Lung microvascular endothelial cell (primary cell): Measurements from ENCODE around the gene LACRT. TPM values are rescaled to one million over a fixed set of nuclear protein-coding genes. Genes with fewer than 3 reads are reported as not detected.
"Not testable (repeated sequence)": the region's sequence is repeated elsewhere in the genome, so short reads cannot be mapped to it uniquely, and the experiment has no call there.

Experiments used
- DNase-seq, 2 donors: peaks; one replicate each; pipeline versions ENCODE4 v3.0.0 to v3.0.0-alpha.2; 2010; ENCODE audit warnings: low read depth in 2 of 2
- total RNA-seq: library from RNA; depleted of rRNA; stranded (reverse); fragments of >200 nt; gene quantifications from 2 replicates; pipeline ENCODE4 v1.2.1, GENCODE V29; 2014

The LACRT gene
- total RNA-seq, result not detected in 2 replicates

- no peak for DNase-seq
These were observed at the start of gene LACRT for GRCh38 chr12:54634795-54635194. TSS of gene LACRT (minus strand) at chr12:54634895. CDS start at chr12:54634841, 54 bp downstream.

GRCh38 chr12:54683398-54683797 is 48.7 kb upstream of the LACRT start:
- DNase-seq, result no peak

- DNase-seq, result no peak
These were observed 48.0 kb upstream of the LACRT start for GRCh38 chr12:54682674-54683073.

- DNase-seq, result peak; percentile 16 to 30
These were observed 45.7 kb upstream of the LACRT start for GRCh38 chr12:54680374-54680773.

GRCh38 chr12:54678131-54678530 is 43.4 kb upstream of the LACRT start:
- no peak for DNase-seq

- DNase-seq, result no peak
These were observed 33.2 kb upstream of the LACRT start for GRCh38 chr12:54667945-54668344.

GRCh38 chr12:54666008-54666407 is 31.3 kb upstream of the LACRT start:
- DNase-seq, result no peak

- DNase-seq, result not testable (repeated sequence)
These were observed 30.4 kb upstream of the LACRT start for GRCh38 chr12:54665022-54665635.

- no peak for DNase-seq
These were observed 28.9 kb upstream of the LACRT start for GRCh38 chr12:54663603-54664002.

- DNase-seq, result no peak
These were observed 27.3 kb upstream of the LACRT start for GRCh38 chr12:54662026-54662425.

GRCh38 chr12:54661048-54661447 is 26.4 kb upstream of the LACRT start:
- no peak for DNase-seq

- DNase-seq, result no peak
These were observed 25.7 kb upstream of the LACRT start for GRCh38 chr12:54660320-54660962.

- DNase-seq, result peak; percentile 43 to 56
These were observed 23.9 kb upstream of the LACRT start for GRCh38 chr12:54658306-54659264.

- no peak for DNase-seq
These were observed 22.5 kb upstream of the LACRT start for GRCh38 chr12:54657105-54657607.

- no peak for DNase-seq
These were observed 20.2 kb upstream of the LACRT start for GRCh38 chr12:54654926-54655325.

GRCh38 chr12:54653025-54653424 is 18.3 kb upstream of the LACRT start:
- DNase-seq, result no peak

- DNase-seq, result no peak
These were observed 16.2 kb upstream of the LACRT start for GRCh38 chr12:54650889-54651288.

- no peak for DNase-seq
These were observed 15.7 kb upstream of the LACRT start for GRCh38 chr12:54650409-54650808.

- no peak for DNase-seq
These were observed 15.1 kb upstream of the LACRT start for GRCh38 chr12:54649825-54650224.

GRCh38 chr12:54648265-54648664 is 13.6 kb upstream of the LACRT start, which contains the start of gene DCD:
TSS of gene DCD (minus strand) at chr12:54648365. CDS start at chr12:54648303, 62 bp downstream.
- DNase-seq, result no peak

- DNase-seq, result no peak
These were observed 6.9 kb upstream of the LACRT start for GRCh38 chr12:54641554-54641953.

GRCh38 chr12:54641089-54641488 is 6.4 kb upstream of the LACRT start:
- DNase-seq, result no peak
